ENCODE measurements around the gene TNPO2.

DNA sequence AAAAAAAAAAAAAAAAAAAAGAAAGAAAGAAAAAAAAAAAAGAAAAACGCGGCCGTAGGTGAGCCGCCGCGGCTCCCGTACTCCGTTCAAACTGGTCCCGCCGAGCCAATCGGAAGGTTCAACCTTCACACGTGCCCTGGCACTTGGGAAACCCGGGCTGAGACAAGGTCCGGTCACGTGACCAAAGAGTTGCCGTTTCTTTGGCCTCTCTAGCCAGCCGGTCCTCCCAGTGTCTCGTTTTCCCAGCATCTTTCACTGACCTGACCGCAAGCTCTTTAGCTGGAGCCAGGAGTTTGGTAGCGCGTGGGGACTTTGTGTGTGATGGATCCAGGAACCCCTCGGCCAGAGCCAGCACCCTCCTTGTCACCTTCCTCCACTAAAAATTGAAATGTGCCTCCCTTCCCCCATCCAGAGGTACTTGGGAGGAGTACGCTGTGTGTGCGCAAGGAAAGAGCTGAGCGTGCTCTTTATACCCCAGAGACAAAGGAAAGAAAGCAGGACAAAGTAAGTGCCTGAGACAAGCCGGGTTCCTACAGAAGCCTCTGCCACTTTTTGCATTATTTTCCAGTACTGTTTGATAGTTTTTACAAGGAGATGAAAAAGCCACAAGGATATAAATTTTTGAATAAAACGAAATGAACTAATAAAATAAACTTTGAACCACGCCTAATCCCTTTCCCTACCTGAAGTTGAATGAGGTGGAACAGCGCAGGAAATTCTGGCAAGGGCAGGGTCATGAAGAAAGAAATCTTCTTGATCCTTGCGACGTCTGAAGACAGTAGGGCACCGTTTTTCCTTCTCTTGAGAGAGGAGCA, 959 bp downstream of the TNPO2 start:
- peak in 1 of 2 donors; percentile 49 for TF ChIP-seq POLR2A (IDR thresholded peaks at IDR 0.05)
- TF ChIP-seq, protein P1, sequence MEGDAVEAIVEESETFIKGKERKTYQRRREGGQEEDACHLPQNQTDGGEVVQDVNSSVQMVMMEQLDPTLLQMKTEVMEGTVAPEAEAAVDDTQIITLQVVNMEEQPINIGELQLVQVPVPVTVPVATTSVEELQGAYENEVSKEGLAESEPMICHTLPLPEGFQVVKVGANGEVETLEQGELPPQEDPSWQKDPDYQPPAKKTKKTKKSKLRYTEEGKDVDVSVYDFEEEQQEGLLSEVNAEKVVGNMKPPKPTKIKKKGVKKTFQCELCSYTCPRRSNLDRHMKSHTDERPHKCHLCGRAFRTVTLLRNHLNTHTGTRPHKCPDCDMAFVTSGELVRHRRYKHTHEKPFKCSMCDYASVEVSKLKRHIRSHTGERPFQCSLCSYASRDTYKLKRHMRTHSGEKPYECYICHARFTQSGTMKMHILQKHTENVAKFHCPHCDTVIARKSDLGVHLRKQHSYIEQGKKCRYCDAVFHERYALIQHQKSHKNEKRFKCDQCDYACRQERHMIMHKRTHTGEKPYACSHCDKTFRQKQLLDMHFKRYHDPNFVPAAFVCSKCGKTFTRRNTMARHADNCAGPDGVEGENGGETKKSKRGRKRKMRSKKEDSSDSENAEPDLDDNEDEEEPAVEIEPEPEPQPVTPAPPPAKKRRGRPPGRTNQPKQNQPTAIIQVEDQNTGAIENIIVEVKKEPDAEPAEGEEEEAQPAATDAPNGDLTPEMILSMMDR (IDR thresholded peaks at IDR 0.05) = no peak

Data from tibial nerve (tissue), 3 donors.